ES-I3 (cell line): ENCODE measurements around the gene CCDC83.
"Not testable (repeated sequence)": the region's sequence is repeated elsewhere in the genome, so short reads cannot be mapped to it uniquely, and the experiment has no call there.

Source experiments
- H3K36me3 ChIP-seq: 2 replicates; pipeline ENCODE4 v1.6.1; 2013; ENCODE audit warnings: mild to moderate bottlenecking, low read length, control low read depth, moderate library complexity; ENCODE audit not compliant: insufficient read depth
- H3K4me1 ChIP-seq: 2 replicates; pipeline ENCODE4 v1.6.1; 2013; ENCODE audit warnings: mild to moderate bottlenecking, control low read depth, low read length; ENCODE audit not compliant: insufficient read depth
- H3K9ac ChIP-seq: 2 replicates; pipeline ENCODE4 v1.6.1; 2013; ENCODE audit warnings: low read depth, mild to moderate bottlenecking, low read length, moderate library complexity
- H3K9me3 ChIP-seq: 2 replicates; pipeline ENCODE4 v1.6.1; 2013; ENCODE audit warnings: mild to moderate bottlenecking, low read length, moderate library complexity; ENCODE audit not compliant: control insufficient read depth, insufficient read depth

CCDC83 gene

DNA sequence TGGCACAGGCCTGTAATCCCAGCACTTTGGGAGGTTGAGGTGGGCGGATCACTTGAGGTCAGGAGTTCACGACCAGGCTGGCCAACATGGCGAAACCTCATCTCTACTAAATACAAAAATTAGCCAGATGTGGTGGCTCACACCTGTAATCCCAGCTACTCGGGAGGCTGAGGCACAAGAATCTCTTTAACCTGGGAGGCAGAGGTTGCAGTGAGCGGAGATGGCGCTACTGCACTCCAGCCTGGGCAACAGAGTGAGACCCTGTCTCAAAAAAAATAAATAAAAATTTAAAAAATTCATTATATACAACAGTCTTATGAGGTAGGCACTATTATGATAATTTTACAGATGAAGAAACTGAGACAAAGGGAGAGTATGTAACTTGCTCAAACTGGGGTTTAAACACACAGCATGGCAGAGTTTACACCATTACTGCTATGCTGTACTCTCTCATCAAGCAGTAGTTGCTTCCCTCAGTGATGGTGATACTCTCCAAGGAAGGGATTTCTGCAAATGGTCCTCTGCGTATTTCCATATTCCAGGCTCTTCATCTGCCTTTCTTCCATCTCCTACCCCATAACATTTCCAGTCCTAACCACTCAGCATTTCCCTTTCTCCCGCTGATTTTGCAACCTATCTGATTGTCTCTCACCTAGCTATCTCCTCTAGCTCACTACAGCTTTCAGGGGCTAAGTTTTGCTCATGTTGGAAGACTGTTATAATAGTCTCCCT is 95.3 kb downstream of the CCDC83 start:
- H3K4me1 ChIP-seq, result no peaks in the 10 kb centered on the region
- H3K9ac ChIP-seq, result no peak overlapping the region
- no peaks in the 10 kb centered on the region; the same call in 1 of the 2 replicates for H3K36me3 ChIP-seq
- H3K9me3 ChIP-seq, result no peaks in the 10 kb centered on the region

DNA sequence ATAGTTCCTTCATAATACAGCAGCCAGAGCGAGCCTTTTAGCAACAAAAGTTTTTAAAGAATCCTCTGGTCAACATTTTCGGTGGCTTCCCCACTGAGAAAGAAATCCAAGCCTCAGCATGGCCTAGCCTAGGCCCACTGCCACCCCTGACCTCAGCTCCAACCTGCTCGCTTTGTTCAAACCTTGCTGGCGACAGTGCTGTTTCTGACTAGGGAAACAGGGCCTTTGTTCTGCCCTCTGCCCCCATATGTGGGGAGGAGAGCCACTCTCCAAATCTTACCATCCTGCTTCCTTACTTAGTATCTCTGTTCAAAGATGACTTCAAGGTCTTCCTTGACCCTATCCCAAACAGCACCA is 95.8 kb downstream of the CCDC83 start:
- no peaks in the 10 kb centered on the region for H3K9me3 ChIP-seq

DNA sequence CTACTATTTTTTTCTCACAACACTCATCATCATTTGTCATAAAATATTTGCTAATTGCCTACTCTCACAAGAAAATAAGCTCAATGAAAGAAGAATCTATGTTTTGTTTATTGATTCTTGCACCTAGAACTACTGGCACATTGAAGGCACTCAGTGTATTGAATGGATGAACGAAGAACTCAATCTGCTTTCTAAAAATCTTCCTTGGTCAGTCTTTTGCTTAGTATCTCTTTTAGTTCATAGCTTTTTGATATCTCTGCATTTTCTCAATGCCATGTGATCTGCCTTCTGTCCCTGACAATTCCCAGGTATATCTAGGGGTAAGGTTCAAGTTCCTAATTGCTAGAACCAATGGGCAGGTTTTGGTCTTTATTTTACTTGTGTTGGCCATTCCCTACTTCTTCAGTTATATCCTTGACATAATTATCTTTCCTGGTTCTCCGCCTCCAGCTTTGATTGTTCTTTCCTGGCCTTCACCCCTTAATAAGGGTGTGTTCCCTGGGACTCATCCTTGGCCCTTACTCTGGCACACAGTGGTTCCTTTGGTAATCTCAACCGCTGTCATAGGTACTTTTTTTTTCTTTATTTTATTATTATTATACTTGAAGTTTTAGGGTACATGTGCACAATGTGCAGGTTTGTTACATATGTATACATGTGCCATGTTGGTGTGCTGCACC is 96.4 kb downstream of the CCDC83 start:
- H3K9ac ChIP-seq, result no peak overlapping the region
- no peaks in the 10 kb centered on the region for H3K4me1 ChIP-seq
- H3K36me3 ChIP-seq, result peaks cover 3% of the 10 kb centered on the region
- H3K9me3 ChIP-seq, result no peaks in the 10 kb centered on the region

More for the DNA sequence above, 95.8 kb downstream of the CCDC83 start:
- Histone ChIP-seq H3K4me1 (no peaks in the 10 kb centered on the region), H3K9ac (no peak overlapping the region), H3K36me3 (no peaks in the 10 kb centered on the region; the same call in 1 of the 2 replicates)

DNA sequence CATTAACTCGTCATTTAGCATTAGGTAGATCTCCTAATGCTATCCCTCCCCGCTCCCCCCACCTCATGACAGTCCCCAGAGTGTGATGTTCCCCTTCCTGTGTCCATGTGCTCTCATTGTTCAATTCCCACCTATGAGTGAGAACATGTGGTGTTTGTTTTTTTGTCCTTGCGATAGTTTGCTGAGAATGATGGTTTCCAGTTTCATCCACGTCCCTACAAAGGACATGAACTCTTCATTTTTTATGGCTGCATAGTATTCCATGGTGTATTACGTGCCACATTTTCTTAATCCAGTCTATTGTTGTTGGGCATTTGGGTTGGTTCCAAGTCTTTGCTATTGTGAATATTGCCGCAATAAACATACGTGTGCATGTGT is 96.9 kb downstream of the CCDC83 start:
- not testable (repeated sequence) for H3K9me3 ChIP-seq, H3K36me3 ChIP-seq, H3K4me1 ChIP-seq, H3K9ac ChIP-seq

DNA sequence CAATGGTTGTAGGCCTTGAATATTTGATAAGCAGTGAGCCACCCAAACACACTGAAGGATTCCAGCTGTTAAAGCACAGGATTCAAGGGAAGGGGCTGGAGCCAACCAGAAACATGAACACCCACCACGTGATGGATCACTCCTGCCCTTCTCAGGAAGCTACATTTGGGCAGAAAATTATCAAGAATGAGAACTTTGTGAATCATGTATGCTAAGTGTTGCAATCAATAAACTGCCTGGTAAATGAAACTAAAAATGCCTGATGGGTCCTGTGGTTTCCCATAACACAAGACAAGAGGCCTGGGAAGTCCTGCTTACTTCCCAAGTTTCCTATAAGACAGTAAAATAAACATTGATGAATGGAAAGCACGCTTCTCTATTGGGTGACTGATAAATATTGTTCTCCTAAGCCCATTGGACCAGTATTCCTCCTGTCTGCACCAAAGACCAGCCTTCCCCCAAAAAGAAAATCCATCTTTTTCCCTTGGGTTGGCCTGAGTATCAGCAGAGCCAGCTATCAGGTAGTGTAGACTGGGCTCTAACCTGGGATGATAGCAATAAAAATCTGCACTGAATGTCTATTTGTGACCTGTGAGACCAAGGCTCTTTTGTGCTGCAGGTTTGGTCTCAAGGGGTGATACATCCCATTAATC is 98.4 kb downstream of the CCDC83 start:
- Histone ChIP-seq H3K4me1 (no peaks in the 10 kb centered on the region), H3K9me3 (no peaks in the 10 kb centered on the region), H3K9ac (no peak overlapping the region), H3K36me3 (peaks cover 3% of the 10 kb centered on the region)

DNA sequence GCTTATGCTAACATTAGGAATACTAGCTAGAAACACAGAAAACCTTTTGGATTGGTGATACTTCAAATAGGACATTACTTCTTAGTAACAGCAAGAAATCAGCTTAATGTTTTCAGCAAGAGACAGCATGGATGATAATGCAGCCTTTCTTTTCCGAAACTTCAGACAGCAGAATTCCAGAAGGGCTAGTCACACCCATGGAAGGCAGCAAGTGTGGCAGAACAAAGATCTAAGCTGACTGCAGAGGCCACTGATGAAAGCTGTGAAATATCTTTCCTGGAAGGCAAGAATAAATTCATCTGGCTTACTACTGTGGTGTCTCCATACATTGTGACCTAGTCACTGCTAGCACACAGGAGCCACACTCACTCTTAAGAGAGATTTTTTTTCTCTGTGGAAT is 100.3 kb downstream of the CCDC83 start:
- peaks cover 3% of the 10 kb centered on the region for H3K36me3 ChIP-seq
- no peaks in the 10 kb centered on the region for H3K9me3 ChIP-seq
- no peaks in the 10 kb centered on the region for H3K4me1 ChIP-seq
- no peak overlapping the region for H3K9ac ChIP-seq

DNA sequence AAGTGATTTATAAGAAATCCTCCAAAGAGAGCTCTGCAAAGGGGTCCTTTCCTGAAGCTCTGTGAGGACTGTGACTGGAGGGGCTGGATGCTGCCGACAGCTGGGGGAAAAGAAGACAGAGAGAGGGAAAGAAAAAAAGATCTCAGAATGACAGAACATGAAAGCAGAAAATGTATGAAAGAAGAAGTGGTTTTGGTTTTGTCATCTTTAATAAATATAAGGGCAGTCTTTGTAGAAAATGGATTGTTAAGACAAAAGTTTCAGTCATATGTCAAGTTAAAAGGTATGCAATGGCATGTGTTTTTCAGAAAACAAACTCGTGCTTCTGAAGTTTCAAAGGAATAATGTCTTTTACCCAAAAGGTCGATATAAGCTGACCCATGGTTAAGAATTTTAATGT is 105.5 kb downstream of the CCDC83 start:
- Histone ChIP-seq H3K9me3 (no peaks in the 10 kb centered on the region), H3K36me3 (peaks cover 18% of the 10 kb centered on the region), H3K9ac (no peak overlapping the region)

DNA sequence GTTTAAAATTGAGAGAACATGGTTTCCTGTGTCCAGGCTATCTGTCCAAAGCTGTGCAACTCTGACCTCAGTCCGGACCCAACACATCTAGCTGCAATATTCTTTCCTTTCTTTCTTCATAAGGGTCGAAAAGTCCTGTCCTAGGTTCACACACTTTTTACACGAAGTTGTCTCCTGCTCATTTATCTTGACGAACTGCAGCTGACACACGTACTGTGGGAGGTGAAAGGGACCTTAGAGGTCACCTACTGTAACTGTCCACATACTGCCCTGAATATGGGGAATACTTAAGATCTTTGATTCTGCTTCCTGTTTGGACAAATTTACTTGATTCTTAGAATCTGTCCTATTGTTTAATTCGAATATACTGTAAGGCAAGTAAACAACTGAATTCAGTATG is 105.9 kb downstream of the CCDC83 start:
- no peak overlapping the region for H3K9ac ChIP-seq
- no peaks in the 10 kb centered on the region for H3K4me1 ChIP-seq
- no peaks in the 10 kb centered on the region for H3K9me3 ChIP-seq
- H3K36me3 ChIP-seq, result peaks cover 18% of the 10 kb centered on the region

More for the DNA sequence above, 105.5 kb downstream of the CCDC83 start:
- no peaks in the 10 kb centered on the region for H3K4me1 ChIP-seq

DNA sequence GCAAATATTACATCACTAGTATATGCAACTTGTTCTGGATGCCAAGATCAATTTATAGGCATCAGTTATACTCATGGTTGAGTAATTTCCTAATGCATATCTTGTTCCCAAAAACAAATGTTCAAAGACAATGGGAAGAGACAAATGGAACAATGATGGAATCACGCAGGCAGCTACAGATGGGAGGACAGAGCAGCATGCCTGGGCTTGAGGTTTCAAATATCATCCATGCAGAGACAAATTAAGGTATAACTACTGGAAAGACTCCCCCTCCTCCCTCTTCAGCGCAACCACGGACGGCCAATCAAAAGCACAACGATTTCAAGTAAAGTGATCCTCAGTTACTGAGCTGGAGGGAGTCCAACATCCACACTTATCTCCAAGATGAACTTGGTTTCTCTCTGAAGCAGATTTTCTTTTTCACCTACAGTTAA is 106.8 kb downstream of the CCDC83 start:
- H3K36me3 ChIP-seq, result peaks cover 15% of the 10 kb centered on the region
- no peak overlapping the region for H3K9ac ChIP-seq
- H3K9me3 ChIP-seq, result no peaks in the 10 kb centered on the region
- H3K4me1 ChIP-seq, result no peaks in the 10 kb centered on the region

DNA sequence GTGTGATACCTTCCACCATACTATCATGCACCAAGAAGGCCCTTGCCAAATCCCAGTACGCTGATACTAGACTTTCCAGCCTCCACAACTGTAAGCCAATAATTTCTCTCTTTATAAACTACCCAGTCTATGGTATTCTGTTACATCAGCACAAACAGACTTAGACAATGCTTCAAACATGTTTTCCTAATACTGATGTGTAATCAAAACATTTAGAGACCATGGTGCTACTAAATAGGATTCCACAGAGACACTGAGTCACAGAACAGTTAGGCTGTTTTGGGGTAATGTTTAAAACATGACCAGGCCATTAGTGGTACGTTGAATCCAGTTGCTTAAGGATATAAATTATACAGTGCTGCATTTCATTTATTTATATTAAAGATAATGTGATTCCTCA is 110.0 kb downstream of the CCDC83 start:
- Histone ChIP-seq H3K36me3 (peaks cover 15% of the 10 kb centered on the region), H3K9ac (no peak overlapping the region), H3K4me1 (peaks cover 3% of the 10 kb centered on the region; the same call in 1 of the 2 replicates), H3K9me3 (no peaks in the 10 kb centered on the region)

DNA sequence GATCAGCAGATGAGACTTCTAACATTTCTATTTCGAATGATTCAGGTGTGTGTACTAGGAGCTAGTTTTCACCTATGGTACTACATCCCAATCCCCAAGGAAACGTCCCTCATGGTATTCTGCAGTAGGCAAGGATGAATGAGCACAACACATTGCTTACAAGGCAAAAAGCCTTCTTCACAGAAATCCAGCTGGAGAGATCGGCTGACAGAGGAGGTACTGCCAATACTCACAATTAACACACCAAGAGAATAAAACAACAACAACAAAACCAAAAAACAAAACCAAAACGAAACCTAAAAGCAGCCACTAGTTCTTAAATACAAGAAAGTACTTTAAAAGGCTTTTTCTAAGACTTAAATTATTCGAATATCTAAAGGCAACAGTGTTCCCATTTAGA is 112.3 kb downstream of the CCDC83 start:
- Histone ChIP-seq H3K36me3 (0 out of 2 replicates have a peak, but pooled peaks cover 8% of the 10 kb centered on the region), H3K4me1 (peaks cover 3% of the 10 kb centered on the region; the same call in 1 of the 2 replicates), H3K9ac (no peak overlapping the region), H3K9me3 (no peaks in the 10 kb centered on the region)
